ENCODE data around the gene CDS2.

Gene CDS2

GRCh38 chr20:5191829-5192569, 65.2 kb downstream of the CDS2 start:
- Histone ChIP-seq H3K27ac (ENCODE audit: low read depth, low read length, severe bottlenecking) (no peak overlapping the region), H3K4me3 (ENCODE audit: extremely low read depth, insufficient read depth, low read length, poor library complexity, severe bottlenecking) (no peak overlapping the region), H3K4me1 (ENCODE audit: control insufficient read depth, insufficient read depth, low read length, poor library complexity, severe bottlenecking) (no peaks in the 10 kb centered on the region), H3K36me3 (ENCODE audit: control insufficient read depth, insufficient read depth, low read length) (peaks cover 50% of the 10 kb centered on the region), H3K9me3 (ENCODE audit: control insufficient read depth, low read length) (no peaks in the 10 kb centered on the region)
- 68 to 73% methylated on average over 6 of the region's 9 CpGs for WGBS, 2 experiments (ENCODE audit: insufficient coverage in 2 of 2)

- no peaks in the 10 kb centered on the region for H3K4me1 ChIP-seq (ENCODE audit: control insufficient read depth, insufficient read depth, low read length, poor library complexity, severe bottlenecking)
- no peaks in the 10 kb centered on the region for H3K9me3 ChIP-seq (ENCODE audit: control insufficient read depth, low read length)
- no peak overlapping the region for H3K4me3 ChIP-seq (ENCODE audit: extremely low read depth, insufficient read depth, low read length, poor library complexity, severe bottlenecking)
- 84 to 95% methylated on average over 7 of the region's 9 CpGs for WGBS, 2 experiments (ENCODE audit: insufficient coverage in 2 of 2)
- H3K27ac ChIP-seq (ENCODE audit: low read depth, low read length, severe bottlenecking): no peak overlapping the region
- H3K36me3 ChIP-seq (ENCODE audit: control insufficient read depth, insufficient read depth, low read length): peaks cover 55% of the 10 kb centered on the region
These were observed 66.0 kb downstream of the CDS2 start for GRCh38 chr20:5192570-5193431.

GRCh38 chr20:5195655-5196054, 68.8 kb downstream of the CDS2 start:
- Histone ChIP-seq H3K4me1 (ENCODE audit: control insufficient read depth, insufficient read depth, low read length, poor library complexity, severe bottlenecking) (no peaks in the 10 kb centered on the region), H3K27ac (ENCODE audit: low read depth, low read length, severe bottlenecking) (no peak overlapping the region), H3K36me3 (ENCODE audit: control insufficient read depth, insufficient read depth, low read length) (peaks cover 47% of the 10 kb centered on the region), H3K4me3 (ENCODE audit: extremely low read depth, insufficient read depth, low read length, poor library complexity, severe bottlenecking) (no peak overlapping the region), H3K9me3 (ENCODE audit: control insufficient read depth, low read length) (no peaks in the 10 kb centered on the region)
- WGBS, 2 experiments (ENCODE audit: insufficient coverage in 2 of 2): 79 to 99% methylated on average over 3 to 4 of the region's 4 CpGs

- H3K36me3 ChIP-seq (ENCODE audit: control insufficient read depth, insufficient read depth, low read length): peaks cover 43% of the 10 kb centered on the region
- WGBS, 2 experiments (ENCODE audit: insufficient coverage in 2 of 2): 71 to 77% methylated on average over 2 to 3 of the region's 4 CpGs
These were observed 69.3 kb downstream of the CDS2 start for GRCh38 chr20:5196149-5196548.

GRCh38 chr20:5197270-5197827, 70.5 kb downstream of the CDS2 start:
- H3K4me1 ChIP-seq (ENCODE audit: control insufficient read depth, insufficient read depth, low read length, poor library complexity, severe bottlenecking): no peaks in the 10 kb centered on the region
- no peak overlapping the region for H3K27ac ChIP-seq (ENCODE audit: low read depth, low read length, severe bottlenecking)
- WGBS, 2 experiments (ENCODE audit: insufficient coverage in 2 of 2): 84 to 93% methylated on average over 6 to 8 of the region's 11 CpGs
- no peaks in the 10 kb centered on the region for H3K9me3 ChIP-seq (ENCODE audit: control insufficient read depth, low read length)
- H3K4me3 ChIP-seq (ENCODE audit: extremely low read depth, insufficient read depth, low read length, poor library complexity, severe bottlenecking): no peak overlapping the region
- H3K36me3 ChIP-seq (ENCODE audit: control insufficient read depth, insufficient read depth, low read length): peaks cover 36% of the 10 kb centered on the region

More at GRCh38 chr20:5196149-5196548, 69.3 kb downstream of the CDS2 start:
- no peaks in the 10 kb centered on the region for H3K9me3 ChIP-seq (ENCODE audit: control insufficient read depth, low read length)
- H3K4me1 ChIP-seq (ENCODE audit: control insufficient read depth, insufficient read depth, low read length, poor library complexity, severe bottlenecking): no peaks in the 10 kb centered on the region
- H3K27ac ChIP-seq (ENCODE audit: low read depth, low read length, severe bottlenecking): no peak overlapping the region
- no peak overlapping the region for H3K4me3 ChIP-seq (ENCODE audit: extremely low read depth, insufficient read depth, low read length, poor library complexity, severe bottlenecking)

- H3K27ac ChIP-seq (ENCODE audit: low read depth, low read length, severe bottlenecking): no peak overlapping the region
- no peak overlapping the region for H3K4me3 ChIP-seq (ENCODE audit: extremely low read depth, insufficient read depth, low read length, poor library complexity, severe bottlenecking)
- 96 to 98% methylated on average over 6 to 9 of the region's 10 CpGs for WGBS, 2 experiments (ENCODE audit: insufficient coverage in 2 of 2)
- H3K9me3 ChIP-seq (ENCODE audit: control insufficient read depth, low read length): no peaks in the 10 kb centered on the region
- no peaks in the 10 kb centered on the region for H3K4me1 ChIP-seq (ENCODE audit: control insufficient read depth, insufficient read depth, low read length, poor library complexity, severe bottlenecking)
- H3K36me3 ChIP-seq (ENCODE audit: control insufficient read depth, insufficient read depth, low read length): peaks cover 33% of the 10 kb centered on the region
These were observed 71.2 kb downstream of the CDS2 start for GRCh38 chr20:5197847-5198650.

GRCh38 chr20:5198651-5198924, 71.8 kb downstream of the CDS2 start:
- H3K36me3 ChIP-seq (ENCODE audit: control insufficient read depth, insufficient read depth, low read length): peaks cover 33% of the 10 kb centered on the region
- no peaks in the 10 kb centered on the region for H3K4me1 ChIP-seq (ENCODE audit: control insufficient read depth, insufficient read depth, low read length, poor library complexity, severe bottlenecking)
- no peak overlapping the region for H3K27ac ChIP-seq (ENCODE audit: low read depth, low read length, severe bottlenecking)
- H3K9me3 ChIP-seq (ENCODE audit: control insufficient read depth, low read length): no peaks in the 10 kb centered on the region
- whole genome bisulfite sequencing, 2 experiments (ENCODE audit: insufficient coverage in 2 of 2): 92 to 95% methylated on average over 8 of the region's 8 CpGs
- H3K4me3 ChIP-seq (ENCODE audit: extremely low read depth, insufficient read depth, low read length, poor library complexity, severe bottlenecking): no peak overlapping the region

GRCh38 chr20:5203380-5203779, 76.6 kb downstream of the CDS2 start:
- no peaks in the 10 kb centered on the region for H3K4me1 ChIP-seq (ENCODE audit: control insufficient read depth, insufficient read depth, low read length, poor library complexity, severe bottlenecking)
- H3K4me3 ChIP-seq (ENCODE audit: extremely low read depth, insufficient read depth, low read length, poor library complexity, severe bottlenecking): no peak overlapping the region
- H3K36me3 ChIP-seq (ENCODE audit: control insufficient read depth, insufficient read depth, low read length): peaks cover 10% of the 10 kb centered on the region
- H3K27ac ChIP-seq (ENCODE audit: low read depth, low read length, severe bottlenecking): no peak overlapping the region
- WGBS, 2 experiments (ENCODE audit: insufficient coverage in 2 of 2): 95 to 100% methylated on average over 2 to 4 of the region's 4 CpGs
- H3K9me3 ChIP-seq (ENCODE audit: control insufficient read depth, low read length): no peaks in the 10 kb centered on the region

GRCh38 chr20:5205348-5206210, 78.8 kb downstream of the CDS2 start:
- Histone ChIP-seq H3K4me3 (ENCODE audit: extremely low read depth, insufficient read depth, low read length, poor library complexity, severe bottlenecking) (no peak overlapping the region), H3K9me3 (ENCODE audit: control insufficient read depth, low read length) (no peaks in the 10 kb centered on the region), H3K4me1 (ENCODE audit: control insufficient read depth, insufficient read depth, low read length, poor library complexity, severe bottlenecking) (no peaks in the 10 kb centered on the region), H3K36me3 (ENCODE audit: control insufficient read depth, insufficient read depth, low read length) (peaks cover 13% of the 10 kb centered on the region), H3K27ac (ENCODE audit: low read depth, low read length, severe bottlenecking) (no peak overlapping the region)
- WGBS, 2 experiments (ENCODE audit: insufficient coverage in 2 of 2): 31 to 46% methylated on average over 4 to 6 of the region's 10 CpGs

- Histone ChIP-seq H3K36me3 (ENCODE audit: control insufficient read depth, insufficient read depth, low read length) (peaks cover 21% of the 10 kb centered on the region), H3K4me3 (ENCODE audit: extremely low read depth, insufficient read depth, low read length, poor library complexity, severe bottlenecking) (no peak overlapping the region), H3K9me3 (ENCODE audit: control insufficient read depth, low read length) (no peaks in the 10 kb centered on the region), H3K27ac (ENCODE audit: low read depth, low read length, severe bottlenecking) (no peak overlapping the region), H3K4me1 (ENCODE audit: control insufficient read depth, insufficient read depth, low read length, poor library complexity, severe bottlenecking) (no peaks in the 10 kb centered on the region)
These were observed 80.3 kb downstream of the CDS2 start for GRCh38 chr20:5207138-5207537.
